ENCODE measurements around the gene CDH4. TPM values are rescaled to one million over a fixed set of nuclear protein-coding genes. Genes with fewer than 3 reads are reported as not detected.

CDH4 gene
- total RNA-seq, 1 experiment from 2014 or later, result 5.3 TPM

DNA sequence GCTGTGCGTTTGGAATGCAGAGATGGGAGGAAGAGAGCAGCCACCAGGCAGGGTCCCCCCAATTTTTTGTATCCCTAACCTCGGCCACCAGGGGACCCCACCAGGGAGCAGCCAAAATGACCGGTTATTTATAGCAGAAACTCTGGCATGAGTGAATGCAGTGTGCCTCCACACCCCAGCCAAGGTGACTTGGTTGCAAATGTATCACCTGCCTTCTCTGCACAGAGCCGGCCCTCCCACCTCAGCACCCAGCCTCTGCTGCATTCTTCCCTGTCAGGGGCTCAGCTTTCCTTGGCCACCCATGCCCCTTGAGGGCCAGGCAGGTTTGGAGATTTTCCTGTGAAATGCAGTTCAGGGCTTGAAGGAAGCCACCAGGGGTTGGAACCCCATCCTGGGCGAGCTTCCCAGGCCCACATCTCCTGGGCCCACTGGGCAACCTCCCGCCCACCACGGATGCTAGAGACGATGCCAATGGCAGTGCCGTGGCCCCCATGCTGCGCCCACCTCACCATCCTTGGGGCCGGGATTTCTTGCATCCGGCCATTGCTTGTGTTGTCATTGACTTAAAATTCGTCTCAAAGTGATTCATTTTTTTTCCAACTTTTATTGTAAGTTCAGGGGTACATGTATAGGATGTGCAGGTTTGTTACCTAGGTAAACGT lies 522.0 kb downstream of the CDH4 start:
- ChIA-PET CTCF (interaction anchor here (0.5 kb wide), 1 partner anchor 109 kb away, joined by 3 read pairs; no protein-coding TSS in a partner anchor), POLR2A (no interaction called here)
- Mint-ChIP-seq H3K9me3 (peaks cover 4% of the 10 kb centered on the region; the same call in 1 of the 2 replicates), H3K27ac (no peak overlapping the region), H3K4me3 (no peak overlapping the region), H3K36me3 (no peaks in the 10 kb centered on the region), H3K4me1 (no peaks in the 10 kb centered on the region), H3K27me3 (ENCODE audit: low read depth) (peaks cover 13% of the 10 kb centered on the region)
- DNase-seq (ENCODE audit: low spot score) (no peak), ATAC-seq (no peak)
- TF ChIP-seq, protein P1, sequence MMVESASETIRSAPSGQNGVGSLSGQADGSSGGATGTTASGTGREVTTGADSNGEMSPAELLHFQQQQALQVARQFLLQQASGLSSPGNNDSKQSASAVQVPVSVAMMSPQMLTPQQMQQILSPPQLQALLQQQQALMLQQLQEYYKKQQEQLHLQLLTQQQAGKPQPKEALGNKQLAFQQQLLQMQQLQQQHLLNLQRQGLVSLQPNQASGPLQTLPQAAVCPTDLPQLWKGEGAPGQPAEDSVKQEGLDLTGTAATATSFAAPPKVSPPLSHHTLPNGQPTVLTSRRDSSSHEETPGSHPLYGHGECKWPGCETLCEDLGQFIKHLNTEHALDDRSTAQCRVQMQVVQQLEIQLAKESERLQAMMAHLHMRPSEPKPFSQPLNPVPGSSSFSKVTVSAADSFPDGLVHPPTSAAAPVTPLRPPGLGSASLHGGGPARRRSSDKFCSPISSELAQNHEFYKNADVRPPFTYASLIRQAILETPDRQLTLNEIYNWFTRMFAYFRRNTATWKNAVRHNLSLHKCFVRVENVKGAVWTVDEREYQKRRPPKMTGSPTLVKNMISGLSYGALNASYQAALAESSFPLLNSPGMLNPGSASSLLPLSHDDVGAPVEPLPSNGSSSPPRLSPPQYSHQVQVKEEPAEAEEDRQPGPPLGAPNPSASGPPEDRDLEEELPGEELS (CRISPR knock-in tag; IDR thresholded peaks at IDR 0.05), result no peak
- TF ChIP-seq FOXJ3 (CRISPR knock-in tag; IDR thresholded peaks at IDR 0.05; ENCODE audit: borderline replicate concordance) (no peak), JUN (CRISPR knock-in tag; IDR thresholded peaks at IDR 0.05) (no peak), PRRX2 (CRISPR knock-in tag; IDR thresholded peaks at IDR 0.05) (no peak), FOXK1 (CRISPR knock-in tag; IDR thresholded peaks at IDR 0.05) (no peak), ZNF416 (CRISPR knock-in tag; IDR thresholded peaks at IDR 0.05) (no peak), TEAD1 (CRISPR knock-in tag; IDR thresholded peaks at IDR 0.05) (no peak), EMX1 (CRISPR knock-in tag; IDR thresholded peaks at IDR 0.05) (no peak), NR1H2 (CRISPR knock-in tag; IDR thresholded peaks at IDR 0.05) (no peak), FOXP1 (CRISPR knock-in tag; IDR thresholded peaks at IDR 0.05; ENCODE audit: borderline replicate concordance) (no peak), RORB (CRISPR knock-in tag; IDR thresholded peaks at IDR 0.05) (no peak), ZNF232 (CRISPR knock-in tag; IDR thresholded peaks at IDR 0.05) (no peak), IRF2 (CRISPR knock-in tag; IDR thresholded peaks at IDR 0.05; ENCODE audit: borderline replicate concordance, low read depth) (no peak)
- TF ChIP-seq, protein P2, sequence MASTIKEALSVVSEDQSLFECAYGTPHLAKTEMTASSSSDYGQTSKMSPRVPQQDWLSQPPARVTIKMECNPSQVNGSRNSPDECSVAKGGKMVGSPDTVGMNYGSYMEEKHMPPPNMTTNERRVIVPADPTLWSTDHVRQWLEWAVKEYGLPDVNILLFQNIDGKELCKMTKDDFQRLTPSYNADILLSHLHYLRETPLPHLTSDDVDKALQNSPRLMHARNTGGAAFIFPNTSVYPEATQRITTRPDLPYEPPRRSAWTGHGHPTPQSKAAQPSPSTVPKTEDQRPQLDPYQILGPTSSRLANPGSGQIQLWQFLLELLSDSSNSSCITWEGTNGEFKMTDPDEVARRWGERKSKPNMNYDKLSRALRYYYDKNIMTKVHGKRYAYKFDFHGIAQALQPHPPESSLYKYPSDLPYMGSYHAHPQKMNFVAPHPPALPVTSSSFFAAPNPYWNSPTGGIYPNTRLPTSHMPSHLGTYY (CRISPR knock-in tag; IDR thresholded peaks at IDR 0.05), result no peak
- TF ChIP-seq, protein P3, sequence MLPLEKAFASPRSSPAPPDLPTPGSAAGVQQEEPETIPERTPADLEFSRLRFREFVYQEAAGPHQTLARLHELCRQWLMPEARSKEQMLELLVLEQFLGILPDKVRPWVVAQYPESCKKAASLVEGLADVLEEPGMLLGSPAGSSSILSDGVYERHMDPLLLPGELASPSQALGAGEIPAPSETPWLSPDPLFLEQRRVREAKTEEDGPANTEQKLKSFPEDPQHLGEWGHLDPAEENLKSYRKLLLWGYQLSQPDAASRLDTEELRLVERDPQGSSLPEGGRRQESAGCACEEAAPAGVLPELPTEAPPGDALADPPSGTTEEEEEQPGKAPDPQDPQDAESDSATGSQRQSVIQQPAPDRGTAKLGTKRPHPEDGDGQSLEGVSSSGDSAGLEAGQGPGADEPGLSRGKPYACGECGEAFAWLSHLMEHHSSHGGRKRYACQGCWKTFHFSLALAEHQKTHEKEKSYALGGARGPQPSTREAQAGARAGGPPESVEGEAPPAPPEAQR (CRISPR knock-in tag; IDR thresholded peaks at IDR 0.05), result no peak
- TF ChIP-seq, protein P4, sequence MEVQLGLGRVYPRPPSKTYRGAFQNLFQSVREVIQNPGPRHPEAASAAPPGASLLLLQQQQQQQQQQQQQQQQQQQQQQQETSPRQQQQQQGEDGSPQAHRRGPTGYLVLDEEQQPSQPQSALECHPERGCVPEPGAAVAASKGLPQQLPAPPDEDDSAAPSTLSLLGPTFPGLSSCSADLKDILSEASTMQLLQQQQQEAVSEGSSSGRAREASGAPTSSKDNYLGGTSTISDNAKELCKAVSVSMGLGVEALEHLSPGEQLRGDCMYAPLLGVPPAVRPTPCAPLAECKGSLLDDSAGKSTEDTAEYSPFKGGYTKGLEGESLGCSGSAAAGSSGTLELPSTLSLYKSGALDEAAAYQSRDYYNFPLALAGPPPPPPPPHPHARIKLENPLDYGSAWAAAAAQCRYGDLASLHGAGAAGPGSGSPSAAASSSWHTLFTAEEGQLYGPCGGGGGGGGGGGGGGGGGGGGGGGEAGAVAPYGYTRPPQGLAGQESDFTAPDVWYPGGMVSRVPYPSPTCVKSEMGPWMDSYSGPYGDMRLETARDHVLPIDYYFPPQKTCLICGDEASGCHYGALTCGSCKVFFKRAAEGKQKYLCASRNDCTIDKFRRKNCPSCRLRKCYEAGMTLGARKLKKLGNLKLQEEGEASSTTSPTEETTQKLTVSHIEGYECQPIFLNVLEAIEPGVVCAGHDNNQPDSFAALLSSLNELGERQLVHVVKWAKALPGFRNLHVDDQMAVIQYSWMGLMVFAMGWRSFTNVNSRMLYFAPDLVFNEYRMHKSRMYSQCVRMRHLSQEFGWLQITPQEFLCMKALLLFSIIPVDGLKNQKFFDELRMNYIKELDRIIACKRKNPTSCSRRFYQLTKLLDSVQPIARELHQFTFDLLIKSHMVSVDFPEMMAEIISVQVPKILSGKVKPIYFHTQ (CRISPR knock-in tag; IDR thresholded peaks at IDR 0.05), result no peak
- TF ChIP-seq, protein P5, sequence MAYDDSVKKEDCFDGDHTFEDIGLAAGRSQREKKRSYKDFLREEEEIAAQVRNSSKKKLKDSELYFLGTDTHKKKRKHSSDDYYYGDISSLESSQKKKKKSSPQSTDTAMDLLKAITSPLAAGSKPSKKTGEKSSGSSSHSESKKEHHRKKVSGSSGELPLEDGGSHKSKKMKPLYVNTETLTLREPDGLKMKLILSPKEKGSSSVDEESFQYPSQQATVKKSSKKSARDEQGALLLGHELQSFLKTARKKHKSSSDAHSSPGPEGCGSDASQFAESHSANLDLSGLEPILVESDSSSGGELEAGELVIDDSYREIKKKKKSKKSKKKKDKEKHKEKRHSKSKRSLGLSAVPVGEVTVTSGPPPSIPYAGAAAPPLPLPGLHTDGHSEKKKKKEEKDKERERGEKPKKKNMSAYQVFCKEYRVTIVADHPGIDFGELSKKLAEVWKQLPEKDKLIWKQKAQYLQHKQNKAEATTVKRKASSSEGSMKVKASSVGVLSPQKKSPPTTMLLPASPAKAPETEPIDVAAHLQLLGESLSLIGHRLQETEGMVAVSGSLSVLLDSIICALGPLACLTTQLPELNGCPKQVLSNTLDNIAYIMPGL (CRISPR knock-in tag; IDR thresholded peaks at IDR 0.05), result no peak
